K562 (cell line): ENCODE results near the gene ATP5PD. TPM values are rescaled to one million over a fixed set of nuclear protein-coding genes. Genes with fewer than 3 reads are reported as not detected.

Experiments
- ATF7 ChIP-seq: fragments of 450-650 bp; IDR thresholded peaks from 2 replicates; pipeline ENCODE4 v1.7.1; 2014; ENCODE audit warnings: mild to moderate bottlenecking, moderate library complexity
- EHMT2 ChIP-seq: fragments of 450-650 bp; IDR thresholded peaks from 2 replicates; pipeline ENCODE4 v1.6.1; 2018; ENCODE audit warnings: antibody characterized with exemption
- ELF1 ChIP-seq: fragments of 200-800 bp; sonication (Bioruptor generic); IDR thresholded peaks from 2 replicates; pipeline ENCODE4 v1.6.1; 2016; ENCODE audit warnings: missing genetic modification characterization, missing compliant biosample characterization
- FOXK2 ChIP-seq, 2 experiments: fragments of 450-650 bp; IDR thresholded peaks in 1 of 2; conservative IDR thresholded peaks in 1 of 2; 2 replicates each; pipeline ENCODE4 v1.6.1; 2016; ENCODE audit warnings: low read depth in 2 of 2, mild to moderate bottlenecking in 1 of 2
- PHB2 ChIP-seq: fragments of 450-650 bp; IDR thresholded peaks from 2 replicates; pipeline ENCODE4 v1.6.1; 2017; ENCODE audit warnings: low read depth
- PYGO2 ChIP-seq: fragments of 450-650 bp; IDR thresholded peaks from 2 replicates; pipeline ENCODE4 v1.6.1; 2016; ENCODE audit warnings: mild to moderate bottlenecking, missing genetic modification characterization, moderate library complexity, missing compliant biosample characterization
- SMARCA4 ChIP-seq: fragments of 450-650 bp; IDR thresholded peaks from 2 replicates; pipeline ENCODE4 v1.6.1; 2016
- TEAD4 ChIP-seq, 2 experiments: sonication (generic) in 1 of 2; formaldehyde crosslinking in 1 of 2; IDR thresholded peaks; 2 replicates each; pipeline versions ENCODE4 v1.6.1 to v1.8.0; 2012 to 2022; ENCODE audit warnings: borderline replicate concordance in 1 of 2, inconsistent platforms in 1 of 2, low read length in 1 of 2, mild to moderate bottlenecking in 1 of 2, missing genetic modification reagents in 1 of 2
- ZNF41 ChIP-seq: fragments of 250-450 bp; sonication (Bioruptor Pico); conservative IDR thresholded peaks from 2 replicates; pipeline ENCODE4 v1.4.0; 2020; ENCODE audit warnings: mild to moderate bottlenecking
- ZNF584 ChIP-seq: fragments of 200-800 bp; sonication (Bioruptor generic); IDR thresholded peaks from 2 replicates; pipeline ENCODE4 v1.6.1; 2016; ENCODE audit warnings: low read depth, mild to moderate bottlenecking, missing genetic modification characterization, missing compliant biosample characterization
- polyA plus RNA-seq, 8 experiments: library from polyadenylated mRNA; depleted of rRNA in 4 of 8; stranded (reverse) in 5 of 8; unstranded in 3 of 8; fragments of >200 nt; fragmentation: Nextera tagmentation in 2 of 8; fragmentation: Illumina TruSeq in 1 of 8; extraction: Ambion mirVana in 2 of 8; extraction: Trizol in 1 of 8; gene quantifications; 2 replicates each; pipeline versions ENCODE4 v1.2.1 to v1.2.3, GENCODE V29; 2011 to 2014; ENCODE audit warnings: inconsistent platforms in 1 of 8, missing spikeins in 1 of 8
- total RNA-seq, 7 experiments: library from RNA; depleted of rRNA in 6 of 7; stranded (reverse); fragments of >200 nt in 6 of 7; fragmentation: Illumina TruSeq in 2 of 7; extraction: Trizol in 2 of 7; gene quantifications; 2 replicates each; pipeline versions ENCODE4 v1.2.1 to v1.2.3, GENCODE V29; 2011 to 2021; ENCODE audit warnings: low replicate concordance in 1 of 7
- TF ChIP-seq, protein P1 (sequence below): fragments of 450-650 bp; IDR thresholded peaks from 2 replicates; pipeline ENCODE4 v1.6.1; 2016; ENCODE audit warnings: mild to moderate bottlenecking, moderate library complexity
- TF ChIP-seq, protein P2 (sequence below): fragments of 200-800 bp; sonication (Bioruptor generic); IDR thresholded peaks from 2 replicates; pipeline ENCODE4 v1.6.1; 2017; ENCODE audit warnings: missing genetic modification characterization, missing compliant biosample characterization
- TF ChIP-seq, protein P3 (sequence below): sonication (generic); IDR thresholded peaks from 2 replicates; pipeline ENCODE4 v1.6.1; 2016

ATP5PD gene
- total and polyA plus RNA-seq, 9 of the 15 experiments (the other 6 are each of a cell fraction or from before 2014, with no cell fraction given): 271 to 828 (median 432) TPM

DNA sequence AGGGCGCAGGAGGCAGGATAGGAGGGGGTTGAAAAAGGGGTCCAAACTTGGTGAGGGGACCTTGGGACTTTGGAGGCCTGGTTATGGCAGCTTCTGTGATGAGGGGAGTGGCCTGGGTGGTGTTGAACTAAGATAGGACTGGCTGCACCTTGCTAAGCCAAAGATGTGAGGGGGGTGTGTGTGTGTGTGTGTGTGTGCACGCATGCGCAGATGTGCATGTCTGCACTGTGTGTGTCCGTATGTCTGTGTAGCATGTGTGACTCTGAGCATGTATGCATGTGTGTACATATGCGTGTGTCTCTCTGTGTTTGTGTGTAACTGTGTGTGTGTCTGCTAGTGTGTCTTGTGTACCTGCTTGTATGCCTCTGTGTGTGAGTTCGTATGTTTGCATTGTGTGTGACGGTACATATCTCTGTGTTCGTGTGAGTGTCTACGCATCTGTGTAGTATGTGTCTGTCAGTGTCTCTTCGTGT, 45.1 kb upstream of the ATP5PD start (continued):
- TF ChIP-seq, protein P1, sequence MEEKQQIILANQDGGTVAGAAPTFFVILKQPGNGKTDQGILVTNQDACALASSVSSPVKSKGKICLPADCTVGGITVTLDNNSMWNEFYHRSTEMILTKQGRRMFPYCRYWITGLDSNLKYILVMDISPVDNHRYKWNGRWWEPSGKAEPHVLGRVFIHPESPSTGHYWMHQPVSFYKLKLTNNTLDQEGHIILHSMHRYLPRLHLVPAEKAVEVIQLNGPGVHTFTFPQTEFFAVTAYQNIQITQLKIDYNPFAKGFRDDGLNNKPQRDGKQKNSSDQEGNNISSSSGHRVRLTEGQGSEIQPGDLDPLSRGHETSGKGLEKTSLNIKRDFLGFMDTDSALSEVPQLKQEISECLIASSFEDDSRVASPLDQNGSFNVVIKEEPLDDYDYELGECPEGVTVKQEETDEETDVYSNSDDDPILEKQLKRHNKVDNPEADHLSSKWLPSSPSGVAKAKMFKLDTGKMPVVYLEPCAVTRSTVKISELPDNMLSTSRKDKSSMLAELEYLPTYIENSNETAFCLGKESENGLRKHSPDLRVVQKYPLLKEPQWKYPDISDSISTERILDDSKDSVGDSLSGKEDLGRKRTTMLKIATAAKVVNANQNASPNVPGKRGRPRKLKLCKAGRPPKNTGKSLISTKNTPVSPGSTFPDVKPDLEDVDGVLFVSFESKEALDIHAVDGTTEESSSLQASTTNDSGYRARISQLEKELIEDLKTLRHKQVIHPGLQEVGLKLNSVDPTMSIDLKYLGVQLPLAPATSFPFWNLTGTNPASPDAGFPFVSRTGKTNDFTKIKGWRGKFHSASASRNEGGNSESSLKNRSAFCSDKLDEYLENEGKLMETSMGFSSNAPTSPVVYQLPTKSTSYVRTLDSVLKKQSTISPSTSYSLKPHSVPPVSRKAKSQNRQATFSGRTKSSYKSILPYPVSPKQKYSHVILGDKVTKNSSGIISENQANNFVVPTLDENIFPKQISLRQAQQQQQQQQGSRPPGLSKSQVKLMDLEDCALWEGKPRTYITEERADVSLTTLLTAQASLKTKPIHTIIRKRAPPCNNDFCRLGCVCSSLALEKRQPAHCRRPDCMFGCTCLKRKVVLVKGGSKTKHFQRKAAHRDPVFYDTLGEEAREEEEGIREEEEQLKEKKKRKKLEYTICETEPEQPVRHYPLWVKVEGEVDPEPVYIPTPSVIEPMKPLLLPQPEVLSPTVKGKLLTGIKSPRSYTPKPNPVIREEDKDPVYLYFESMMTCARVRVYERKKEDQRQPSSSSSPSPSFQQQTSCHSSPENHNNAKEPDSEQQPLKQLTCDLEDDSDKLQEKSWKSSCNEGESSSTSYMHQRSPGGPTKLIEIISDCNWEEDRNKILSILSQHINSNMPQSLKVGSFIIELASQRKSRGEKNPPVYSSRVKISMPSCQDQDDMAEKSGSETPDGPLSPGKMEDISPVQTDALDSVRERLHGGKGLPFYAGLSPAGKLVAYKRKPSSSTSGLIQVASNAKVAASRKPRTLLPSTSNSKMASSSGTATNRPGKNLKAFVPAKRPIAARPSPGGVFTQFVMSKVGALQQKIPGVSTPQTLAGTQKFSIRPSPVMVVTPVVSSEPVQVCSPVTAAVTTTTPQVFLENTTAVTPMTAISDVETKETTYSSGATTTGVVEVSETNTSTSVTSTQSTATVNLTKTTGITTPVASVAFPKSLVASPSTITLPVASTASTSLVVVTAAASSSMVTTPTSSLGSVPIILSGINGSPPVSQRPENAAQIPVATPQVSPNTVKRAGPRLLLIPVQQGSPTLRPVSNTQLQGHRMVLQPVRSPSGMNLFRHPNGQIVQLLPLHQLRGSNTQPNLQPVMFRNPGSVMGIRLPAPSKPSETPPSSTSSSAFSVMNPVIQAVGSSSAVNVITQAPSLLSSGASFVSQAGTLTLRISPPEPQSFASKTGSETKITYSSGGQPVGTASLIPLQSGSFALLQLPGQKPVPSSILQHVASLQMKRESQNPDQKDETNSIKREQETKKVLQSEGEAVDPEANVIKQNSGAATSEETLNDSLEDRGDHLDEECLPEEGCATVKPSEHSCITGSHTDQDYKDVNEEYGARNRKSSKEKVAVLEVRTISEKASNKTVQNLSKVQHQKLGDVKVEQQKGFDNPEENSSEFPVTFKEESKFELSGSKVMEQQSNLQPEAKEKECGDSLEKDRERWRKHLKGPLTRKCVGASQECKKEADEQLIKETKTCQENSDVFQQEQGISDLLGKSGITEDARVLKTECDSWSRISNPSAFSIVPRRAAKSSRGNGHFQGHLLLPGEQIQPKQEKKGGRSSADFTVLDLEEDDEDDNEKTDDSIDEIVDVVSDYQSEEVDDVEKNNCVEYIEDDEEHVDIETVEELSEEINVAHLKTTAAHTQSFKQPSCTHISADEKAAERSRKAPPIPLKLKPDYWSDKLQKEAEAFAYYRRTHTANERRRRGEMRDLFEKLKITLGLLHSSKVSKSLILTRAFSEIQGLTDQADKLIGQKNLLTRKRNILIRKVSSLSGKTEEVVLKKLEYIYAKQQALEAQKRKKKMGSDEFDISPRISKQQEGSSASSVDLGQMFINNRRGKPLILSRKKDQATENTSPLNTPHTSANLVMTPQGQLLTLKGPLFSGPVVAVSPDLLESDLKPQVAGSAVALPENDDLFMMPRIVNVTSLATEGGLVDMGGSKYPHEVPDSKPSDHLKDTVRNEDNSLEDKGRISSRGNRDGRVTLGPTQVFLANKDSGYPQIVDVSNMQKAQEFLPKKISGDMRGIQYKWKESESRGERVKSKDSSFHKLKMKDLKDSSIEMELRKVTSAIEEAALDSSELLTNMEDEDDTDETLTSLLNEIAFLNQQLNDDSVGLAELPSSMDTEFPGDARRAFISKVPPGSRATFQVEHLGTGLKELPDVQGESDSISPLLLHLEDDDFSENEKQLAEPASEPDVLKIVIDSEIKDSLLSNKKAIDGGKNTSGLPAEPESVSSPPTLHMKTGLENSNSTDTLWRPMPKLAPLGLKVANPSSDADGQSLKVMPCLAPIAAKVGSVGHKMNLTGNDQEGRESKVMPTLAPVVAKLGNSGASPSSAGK: no peak
- TF ChIP-seq PYGO2: no peak
- TF ChIP-seq ATF7: 0 out of 2 replicates have a peak, but pooled peaks have one; percentile 11
- TF ChIP-seq ZNF41 (CRISPR knock-in tag): no peak
- TF ChIP-seq EHMT2: peak; percentile 50; the same call in 1 of the 2 replicates
- TF ChIP-seq, protein P2, sequence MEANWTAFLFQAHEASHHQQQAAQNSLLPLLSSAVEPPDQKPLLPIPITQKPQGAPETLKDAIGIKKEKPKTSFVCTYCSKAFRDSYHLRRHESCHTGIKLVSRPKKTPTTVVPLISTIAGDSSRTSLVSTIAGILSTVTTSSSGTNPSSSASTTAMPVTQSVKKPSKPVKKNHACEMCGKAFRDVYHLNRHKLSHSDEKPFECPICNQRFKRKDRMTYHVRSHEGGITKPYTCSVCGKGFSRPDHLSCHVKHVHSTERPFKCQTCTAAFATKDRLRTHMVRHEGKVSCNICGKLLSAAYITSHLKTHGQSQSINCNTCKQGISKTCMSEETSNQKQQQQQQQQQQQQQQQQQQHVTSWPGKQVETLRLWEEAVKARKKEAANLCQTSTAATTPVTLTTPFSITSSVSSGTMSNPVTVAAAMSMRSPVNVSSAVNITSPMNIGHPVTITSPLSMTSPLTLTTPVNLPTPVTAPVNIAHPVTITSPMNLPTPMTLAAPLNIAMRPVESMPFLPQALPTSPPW: peak; percentile 30; the same call in 1 of the 2 replicates
- TF ChIP-seq PHB2: 0 out of 2 replicates have a peak, but pooled peaks have one; percentile 34
- TF ChIP-seq SMARCA4: peak; percentile 22; the same call in 1 of the 2 replicates
- TF ChIP-seq FOXK2 (conservative IDR thresholded peaks at IDR 0.05 in 1 of 2, IDR thresholded peaks at IDR 0.05 in 1 of 2; ENCODE audit: low read depth in 2 of 2): peak; percentile 44 to 47; a peak in 2 of 4 replicates
- no peak for TF ChIP-seq ZNF584 (CRISPR knock-in tag)
- TF ChIP-seq, protein P3, sequence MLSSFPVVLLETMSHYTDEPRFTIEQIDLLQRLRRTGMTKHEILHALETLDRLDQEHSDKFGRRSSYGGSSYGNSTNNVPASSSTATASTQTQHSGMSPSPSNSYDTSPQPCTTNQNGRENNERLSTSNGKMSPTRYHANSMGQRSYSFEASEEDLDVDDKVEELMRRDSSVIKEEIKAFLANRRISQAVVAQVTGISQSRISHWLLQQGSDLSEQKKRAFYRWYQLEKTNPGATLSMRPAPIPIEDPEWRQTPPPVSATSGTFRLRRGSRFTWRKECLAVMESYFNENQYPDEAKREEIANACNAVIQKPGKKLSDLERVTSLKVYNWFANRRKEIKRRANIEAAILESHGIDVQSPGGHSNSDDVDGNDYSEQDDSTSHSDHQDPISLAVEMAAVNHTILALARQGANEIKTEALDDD: no peak; the same call in 1 of the 2 replicates
- 0 out of 2 replicates have a peak, but pooled peaks have one; percentile 13 for TF ChIP-seq TEAD4 (IDR thresholded peaks at IDR 0.05; ENCODE audit: low read length)
- TF ChIP-seq TEAD4 (CRISPR knock-in tag; IDR thresholded peaks at IDR 0.05; ENCODE audit: borderline replicate concordance): no peak
- no peak for TF ChIP-seq ELF1 (tag)
